HepG2 (cell line): ENCODE measurements around the gene ZNF865. TPM values are rescaled to one million over a fixed set of nuclear protein-coding genes. Genes with fewer than 3 reads are reported as not detected.

ENCODE experiments used
- AGO1 ChIP-seq: fragments of 200-400 bp; formaldehyde crosslinking; IDR thresholded peaks from 2 replicates; pipeline ENCODE4 v1.6.1; 2017; ENCODE audit warnings: mild to moderate bottlenecking, low read depth, low read length, moderate library complexity; ENCODE audit not compliant: poor library complexity, severe bottlenecking
- AGO2 ChIP-seq: fragments of 200-400 bp; formaldehyde crosslinking; optimal IDR thresholded peaks from 2 replicates; pipeline ENCODE3; 2017; ENCODE audit warnings: mild to moderate bottlenecking, low read depth, low read length, moderate library complexity
- CHCHD3 ChIP-seq: sonication (generic); formaldehyde crosslinking; IDR thresholded peaks from 2 replicates; pipeline ENCODE4 v1.8.0; 2022; ENCODE audit warnings: mild to moderate bottlenecking, missing genetic modification reagents, moderate library complexity
- DMAP1 ChIP-seq: IDR thresholded peaks from 2 replicates; pipeline ENCODE4 v1.6.1; 2016
- FOXP1 ChIP-seq, 2 experiments: fragments of 450-650 bp in 1 of 2; IDR thresholded peaks; 2 replicates each; pipeline ENCODE4 v1.6.1; 2017 to 2018; ENCODE audit warnings: antibody characterized with exemption in 1 of 2
- GFI1 ChIP-seq: sonication (generic); formaldehyde crosslinking; IDR thresholded peaks from 2 replicates; pipeline ENCODE4 v1.5.0; 2020; ENCODE audit warnings: missing genetic modification reagents, mild to moderate bottlenecking, borderline replicate concordance
- HDAC2 ChIP-seq: sonication (generic); formaldehyde crosslinking; IDR thresholded peaks from 2 replicates; pipeline ENCODE4 v1.4.0; 2020; ENCODE audit warnings: missing genetic modification reagents
- KLF6 ChIP-seq: IDR thresholded peaks from 2 replicates; pipeline ENCODE4 v1.8.0; 2016; ENCODE audit warnings: missing biosample characterization, missing genetic modification reagents
- MEF2D ChIP-seq: sonication (generic); formaldehyde crosslinking; IDR thresholded peaks from 2 replicates; pipeline ENCODE4 v1.5.1; 2020; ENCODE audit warnings: mild to moderate bottlenecking, missing genetic modification reagents
- MTF2 ChIP-seq: sonication (generic); formaldehyde crosslinking; IDR thresholded peaks from 2 replicates; pipeline ENCODE4 v1.5.0; 2020; ENCODE audit warnings: missing genetic modification reagents, borderline replicate concordance
- NFKBIZ ChIP-seq: IDR thresholded peaks from 2 replicates; pipeline ENCODE4 v1.6.1; 2018; ENCODE audit warnings: missing genetic modification reagents, missing compliant biosample characterization
- NR2C2 ChIP-seq: sonication (generic); formaldehyde crosslinking; IDR thresholded peaks from 2 replicates; pipeline ENCODE4 v1.4.0; 2020; ENCODE audit warnings: missing genetic modification reagents, mild to moderate bottlenecking, moderate library complexity, borderline replicate concordance
- PAX8 ChIP-seq: sonication (generic); formaldehyde crosslinking; IDR thresholded peaks from 2 replicates; pipeline ENCODE4 v1.8.0; 2022; ENCODE audit warnings: mild to moderate bottlenecking, missing genetic modification reagents, borderline replicate concordance
- PPARG ChIP-seq: conservative IDR thresholded peaks from 2 replicates; pipeline ENCODE4 v1.6.1; 2016; ENCODE audit warnings: missing biosample characterization, missing genetic modification reagents
- PRDM15 ChIP-seq: sonication (generic); formaldehyde crosslinking; IDR thresholded peaks from 2 replicates; pipeline ENCODE4 v1.4.0; 2020; ENCODE audit warnings: missing genetic modification reagents
- RFXANK ChIP-seq: IDR thresholded peaks from 2 replicates; pipeline ENCODE4 v1.6.1; 2016
- TAF1 ChIP-seq: sonication (generic); formaldehyde crosslinking; IDR thresholded peaks from 2 replicates; pipeline ENCODE4 v1.4.0; 2020; ENCODE audit warnings: missing genetic modification reagents
- TMF1 ChIP-seq: sonication (generic); formaldehyde crosslinking; IDR thresholded peaks from 2 replicates; pipeline ENCODE4 v1.8.1; 2022; ENCODE audit warnings: low read depth, missing genetic modification reagents
- U2AF2 ChIP-seq: fragments of 200-400 bp; formaldehyde crosslinking; IDR thresholded peaks from 2 replicates; pipeline ENCODE4 v1.6.1; 2017; ENCODE audit warnings: low read depth, mild to moderate bottlenecking, low read length
- YY1 ChIP-seq: IDR thresholded peaks from 2 replicates; pipeline ENCODE4 v1.6.1; 2011; ENCODE audit warnings: low read length, low read depth, moderate library complexity, mild to moderate bottlenecking; ENCODE audit not compliant: insufficient read depth, insufficient replicate concordance
- ZMYM3 ChIP-seq: sonication (generic); formaldehyde crosslinking; IDR thresholded peaks from 2 replicates; pipeline ENCODE4 v1.5.1; 2020; ENCODE audit warnings: mild to moderate bottlenecking, missing genetic modification reagents
- ZNF124 ChIP-seq: sonication (generic); formaldehyde crosslinking; IDR thresholded peaks from 2 replicates; pipeline ENCODE4 v1.4.0; 2020; ENCODE audit warnings: missing genetic modification reagents
- ZNF263 ChIP-seq: sonication (generic); formaldehyde crosslinking; IDR thresholded peaks from 2 replicates; pipeline ENCODE4 v1.4.0; 2020; ENCODE audit warnings: missing genetic modification reagents
- ZNF543 ChIP-seq: sonication (generic); formaldehyde crosslinking; IDR thresholded peaks from 2 replicates; pipeline ENCODE4 v1.4.0; 2020; ENCODE audit warnings: mild to moderate bottlenecking, missing genetic modification reagents
- ZNF598 ChIP-seq: sonication (generic); formaldehyde crosslinking; IDR thresholded peaks from 2 replicates; pipeline ENCODE4 v1.5.1; 2020; ENCODE audit warnings: mild to moderate bottlenecking, missing genetic modification reagents, borderline replicate concordance
- ZNF674 ChIP-seq: sonication (generic); formaldehyde crosslinking; IDR thresholded peaks from 2 replicates; pipeline ENCODE4 v1.5.0; 2020; ENCODE audit warnings: low read depth, mild to moderate bottlenecking, missing genetic modification reagents
- ZNF784 ChIP-seq: sonication (generic); formaldehyde crosslinking; IDR thresholded peaks from 2 replicates; pipeline ENCODE4 v1.5.1; 2020; ENCODE audit warnings: missing genetic modification reagents, mild to moderate bottlenecking, borderline replicate concordance
- ZNF792 ChIP-seq: IDR thresholded peaks from 2 replicates; pipeline ENCODE4 v1.6.1; 2016
- polyA plus RNA-seq, 8 experiments: library from polyadenylated mRNA; depleted of rRNA in 3 of 8; stranded (reverse) in 7 of 8; unstranded in 1 of 8; fragments of >200 nt; fragmentation: Illumina TruSeq in 4 of 8; extraction: Trizol in 4 of 8; gene quantifications; 2 replicates each; pipeline versions ENCODE4 v1.2.1 to v1.2.3, GENCODE V29; 2011 to 2016; ENCODE audit warnings: low read depth in 4 of 8, missing spikeins in 1 of 8, mixed read lengths in 1 of 8; ENCODE audit not compliant: insufficient read depth in 1 of 8
- total RNA-seq, 5 experiments: library from RNA; depleted of rRNA; stranded (reverse); fragments of >200 nt; fragmentation: Illumina TruSeq; extraction: Trizol; gene quantifications; 2 replicates each; pipeline ENCODE4 v1.2.3, GENCODE V29; 2016; ENCODE audit warnings: low read depth in 1 of 5

The ZNF865 gene
- total and polyA plus RNA-seq, 2 of the 13 experiments (the other 11 are each of a cell fraction or from before 2014, with no cell fraction given), result 0.93 to 1.0 TPM

- TF ChIP-seq ZNF674 (peak; percentile 85; the same call in 1 of the 2 replicates), GFI1 (CRISPR knock-in tag) (0 out of 2 replicates have a peak, but pooled peaks have one; percentile 63), PRDM15 (no peak), ZNF598 (CRISPR knock-in tag) (no peak), ZMYM3 (CRISPR knock-in tag) (peak; percentile 74), PPARG (no peak; the same call in 1 of the 2 replicates), YY1 (peak; percentile 84), AGO2 (peak; percentile 85), ZNF263 (CRISPR knock-in tag) (peak; percentile 8; the same call in 1 of the 2 replicates), ZNF124 (CRISPR knock-in tag) (0 out of 2 replicates have a peak, but pooled peaks have one; percentile 33), KLF6 (CRISPR knock-in tag) (0 out of 2 replicates have a peak, but pooled peaks have one; percentile 39), ZNF792 (CRISPR knock-in tag) (peak; percentile 63), NR2C2 (CRISPR knock-in tag) (peak; percentile 32; the same call in 1 of the 2 replicates), AGO1 (peak; percentile 94), MTF2 (CRISPR knock-in tag) (no peak), CHCHD3 (CRISPR knock-in tag) (no peak), MEF2D (CRISPR knock-in tag) (no peak; the same call in 1 of the 2 replicates), RFXANK (no peak), PAX8 (CRISPR knock-in tag) (no peak), TMF1 (CRISPR knock-in tag) (0 out of 2 replicates have a peak, but pooled peaks have one; percentile 33), TAF1 (CRISPR knock-in tag) (no peak), DMAP1 (CRISPR knock-in tag) (peak; percentile 61; the same call in 1 of the 2 replicates), NFKBIZ (CRISPR knock-in tag) (no peak), ZNF543 (CRISPR knock-in tag) (peak; percentile 51; the same call in 1 of the 2 replicates), U2AF2 (no peak), FOXP1 (IDR thresholded peaks at IDR 0.05) (no peak), FOXP1 (CRISPR knock-in tag; IDR thresholded peaks at IDR 0.05) (no peak), ZNF784 (CRISPR knock-in tag) (no peak; the same call in 1 of the 2 replicates), HDAC2 (CRISPR knock-in tag) (peak; percentile 21; the same call in 1 of the 2 replicates)
These were observed 42.5 kb downstream of the ZNF865 start, which contains the start of gene CCDC106 (continued) for GRCh38 chr19:55647732-55648584.
